ENCODE measurements around the gene KRTAP5-7.

DNA sequence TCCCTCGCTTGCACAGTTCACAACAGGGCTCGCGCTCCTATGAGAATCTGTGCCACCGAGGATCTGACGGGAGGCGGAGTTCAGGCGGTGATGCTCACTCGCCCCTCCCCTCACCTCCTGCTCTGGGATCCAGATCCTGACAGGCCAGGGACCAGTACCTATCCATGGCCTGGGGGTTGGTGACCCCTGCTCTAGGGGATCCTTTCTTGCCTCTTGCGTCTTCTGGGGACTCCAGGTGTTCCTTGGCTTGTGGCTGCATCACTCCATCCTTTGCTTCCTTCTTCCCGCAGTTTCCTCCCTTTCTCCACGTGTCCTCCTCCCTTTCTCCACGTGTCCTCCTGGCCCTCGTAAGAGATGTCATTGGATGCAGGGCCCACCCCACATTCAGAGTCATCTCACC lies 30.6 kb upstream of the KRTAP5-7 start:
- no peak for TF ChIP-seq CTCF (conservative IDR thresholded peaks at IDR 0.05; ENCODE audit: low read length)
- TF ChIP-seq EZH2phosphoT487 (IDR thresholded peaks at IDR 0.05; ENCODE audit: borderline replicate concordance), result no peak
